Activated T-cell treated with anti-CD3 and anti-CD28 coated beads, Interleukin-2, amount 50 U/mL, for 48 hours (primary cell): ENCODE results near the gene GAPT.
"Not testable (repeated sequence)": the region's sequence is repeated elsewhere in the genome, so short reads cannot be mapped to it uniquely, and the experiment has no call there.

Source experiments
- DNase-seq, 2 experiments: peaks; one replicate each; pipeline ENCODE4 v3.0.0-alpha.2; 2020

GAPT gene

GRCh38 chr5:58505971-58506640 is 14.9 kb downstream of the GAPT start:
- DNase-seq: no peak

GRCh38 chr5:58507715-58508114 is 16.5 kb downstream of the GAPT start:
- no peak for DNase-seq

DNA sequence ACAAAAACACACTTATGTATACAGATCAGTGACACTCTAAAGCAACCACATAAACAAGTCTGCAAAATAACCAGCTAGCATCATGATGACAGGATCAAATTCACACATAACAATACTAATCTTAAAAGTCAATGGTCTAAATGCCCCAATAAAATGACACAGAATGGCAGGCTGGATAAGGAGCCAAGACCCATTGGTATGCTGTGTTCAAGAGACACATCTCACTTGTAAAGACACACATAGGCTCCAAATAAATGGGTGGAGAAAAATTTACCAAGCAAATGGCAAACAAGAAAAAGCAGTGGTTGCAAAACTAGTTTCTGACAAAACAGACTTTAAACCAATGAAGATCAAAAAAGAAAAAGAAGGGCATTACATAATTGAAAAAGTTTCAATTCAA is 26.0 kb downstream of the GAPT start:
- no peak for DNase-seq

GRCh38 chr5:58523956-58524355 is 32.7 kb downstream of the GAPT start:
- no peak for DNase-seq

GRCh38 chr5:58524571-58524970 is 33.3 kb downstream of the GAPT start:
- DNase-seq: no peak

DNA sequence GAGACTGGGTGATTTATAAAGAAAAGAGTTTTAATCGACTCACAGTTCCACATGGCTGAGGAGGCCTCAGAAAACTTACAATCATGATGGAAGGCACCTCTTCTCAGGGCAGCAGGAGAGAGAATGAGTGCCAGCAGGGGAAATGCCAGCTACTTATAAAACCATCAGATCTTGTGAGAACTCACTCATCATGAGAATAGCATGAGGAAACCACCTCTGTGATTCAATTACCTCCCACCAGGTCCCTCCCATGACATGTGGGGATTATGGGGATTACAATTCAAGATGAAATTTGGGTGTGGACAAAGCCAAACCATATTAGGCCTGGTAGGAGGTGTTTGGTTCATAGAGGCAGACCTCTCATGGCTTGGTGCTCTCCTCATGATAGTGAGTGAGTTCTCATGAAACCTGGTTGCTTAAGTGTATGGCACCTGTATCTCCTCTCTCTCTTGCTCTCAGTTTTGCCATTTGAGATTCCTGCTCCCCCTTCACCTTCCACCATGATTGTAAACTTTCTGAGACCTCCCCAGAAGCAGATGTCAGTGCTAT is 39.8 kb downstream of the GAPT start:
- DNase-seq: no peak

GRCh38 chr5:58541935-58542334 is 50.7 kb downstream of the GAPT start:
- not testable (repeated sequence) for DNase-seq

GRCh38 chr5:58542709-58543108 is 51.5 kb downstream of the GAPT start:
- no peak for DNase-seq

- no peak for DNase-seq
Observed at GRCh38 chr5:58543723-58544122, 52.5 kb downstream of the GAPT start.

- DNase-seq: no peak
Observed at GRCh38 chr5:58544195-58544594, 53.0 kb downstream of the GAPT start.

GRCh38 chr5:58544926-58545325 is 53.7 kb downstream of the GAPT start:
- DNase-seq: no peak

DNA sequence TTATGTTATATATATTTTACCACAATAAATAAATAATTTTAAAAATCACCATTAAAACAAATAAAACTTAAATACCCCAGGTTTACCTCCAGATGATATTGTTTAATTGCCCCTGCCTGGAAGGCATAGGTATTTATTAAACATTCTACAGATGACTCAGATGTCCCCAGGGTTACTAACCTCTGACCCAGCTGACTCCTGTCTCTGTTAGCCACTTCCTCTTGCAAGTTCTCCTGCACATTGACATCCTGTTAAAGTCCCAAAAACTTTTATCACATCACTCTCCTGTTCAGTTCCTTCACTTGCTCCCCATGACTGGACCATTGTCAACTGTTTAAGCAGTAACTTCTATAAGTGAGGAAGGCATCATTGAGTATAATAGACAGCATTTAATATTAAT is 54.7 kb downstream of the GAPT start:
- DNase-seq: no peak
